ENCODE data around the gene SRCAP. TPM values are rescaled to one million over a fixed set of nuclear protein-coding genes. Genes with fewer than 3 reads are reported as not detected.

Gene SRCAP
- total RNA-seq, 2 experiments from 2014 or later = 57.2 to 64.7 TPM

- H3K9me3 Mint-ChIP-seq = no peaks in the 10 kb centered on the region
- no peaks in the 10 kb centered on the region for H3K27me3 Mint-ChIP-seq
- H3K4me3 Mint-ChIP-seq = no peak overlapping the region
- H3K4me1 Mint-ChIP-seq (ENCODE audit: low read depth) = peaks cover 15% of the 10 kb centered on the region
- TF ChIP-seq, protein P1, sequence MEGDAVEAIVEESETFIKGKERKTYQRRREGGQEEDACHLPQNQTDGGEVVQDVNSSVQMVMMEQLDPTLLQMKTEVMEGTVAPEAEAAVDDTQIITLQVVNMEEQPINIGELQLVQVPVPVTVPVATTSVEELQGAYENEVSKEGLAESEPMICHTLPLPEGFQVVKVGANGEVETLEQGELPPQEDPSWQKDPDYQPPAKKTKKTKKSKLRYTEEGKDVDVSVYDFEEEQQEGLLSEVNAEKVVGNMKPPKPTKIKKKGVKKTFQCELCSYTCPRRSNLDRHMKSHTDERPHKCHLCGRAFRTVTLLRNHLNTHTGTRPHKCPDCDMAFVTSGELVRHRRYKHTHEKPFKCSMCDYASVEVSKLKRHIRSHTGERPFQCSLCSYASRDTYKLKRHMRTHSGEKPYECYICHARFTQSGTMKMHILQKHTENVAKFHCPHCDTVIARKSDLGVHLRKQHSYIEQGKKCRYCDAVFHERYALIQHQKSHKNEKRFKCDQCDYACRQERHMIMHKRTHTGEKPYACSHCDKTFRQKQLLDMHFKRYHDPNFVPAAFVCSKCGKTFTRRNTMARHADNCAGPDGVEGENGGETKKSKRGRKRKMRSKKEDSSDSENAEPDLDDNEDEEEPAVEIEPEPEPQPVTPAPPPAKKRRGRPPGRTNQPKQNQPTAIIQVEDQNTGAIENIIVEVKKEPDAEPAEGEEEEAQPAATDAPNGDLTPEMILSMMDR (IDR thresholded peaks at IDR 0.05) = no peak
- intact Hi-C loops (cut with micrococcal nuclease) = loop anchor here (10.0 kb wide), 1 partner anchor 53 kb away; no protein-coding TSS in a partner anchor
- H3K36me3 Mint-ChIP-seq (ENCODE audit: low read depth) = peaks cover 53% of the 10 kb centered on the region
- no peak overlapping the region for H3K27ac Mint-ChIP-seq
- CTCF ChIA-PET = interaction anchor here (1.4 kb wide), 1 partner anchor 9 kb away, joined by 3 read pairs; no protein-coding TSS in a partner anchor
- DNase-seq (no peak), ATAC-seq (peak; percentile 53)
- POLR2A ChIA-PET = interaction anchor here (0.9 to 1.0 kb wide), 2 partner anchors 11 to 20 kb away, joined by 3 to 6 read pairs; partner anchors contain the start of gene PHKG2
These were observed 68.9 kb downstream of the SRCAP start for GRCh38 chr16:30767767-30768465.

DNA sequence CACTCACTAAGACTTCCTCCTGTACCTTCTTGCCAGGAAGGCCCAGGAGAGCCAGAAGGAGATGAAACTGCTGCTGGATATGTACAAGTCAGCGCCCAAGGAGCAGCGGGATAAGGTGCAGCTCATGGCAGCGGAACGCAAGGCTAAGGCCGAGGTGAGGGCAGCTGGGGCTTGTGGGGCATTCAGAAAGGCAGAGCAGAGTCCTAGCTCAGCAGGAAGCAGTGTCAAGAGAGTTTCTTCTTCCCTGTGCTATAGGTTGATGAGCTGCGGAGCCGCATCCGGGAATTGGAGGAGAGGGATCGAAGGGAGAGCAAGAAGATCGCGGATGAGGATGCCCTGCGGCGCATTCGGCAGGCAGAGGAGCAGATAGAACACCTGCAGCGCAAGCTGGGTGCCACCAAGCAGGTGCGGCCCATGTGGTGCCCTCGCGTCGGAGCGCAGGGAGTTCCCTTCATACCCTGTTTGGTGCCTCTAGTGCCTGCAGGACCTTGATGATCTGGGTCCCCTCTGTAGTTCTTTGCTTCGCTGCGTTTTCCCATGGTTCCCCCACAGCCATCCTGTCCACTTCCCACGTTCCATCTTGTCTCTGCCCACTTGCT lies 69.7 kb downstream of the SRCAP start:
- intact Hi-C loops (cut with micrococcal nuclease) = loop anchor here (10.0 kb wide), 1 partner anchor 54 kb away; no protein-coding TSS in a partner anchor
- Mint-ChIP-seq H3K36me3 (ENCODE audit: low read depth) (peaks cover 52% of the 10 kb centered on the region), H3K27me3 (no peaks in the 10 kb centered on the region), H3K4me1 (ENCODE audit: low read depth) (peaks cover 8% of the 10 kb centered on the region), H3K4me3 (no peak overlapping the region), H3K9me3 (no peaks in the 10 kb centered on the region), H3K27ac (peak overlapping the region; percentile 30)
- POLR2A ChIA-PET = interaction anchor here (0.9 to 1.2 kb wide), 4 partner anchors 10 to 45 kb away, joined by 3 to 7 read pairs (median 4); partner anchors contain the start of gene PHKG2
- TF ChIP-seq, protein P1 (IDR thresholded peaks at IDR 0.05) = no peak
- no peak for DNase-seq
- CTCF ChIA-PET = interaction anchor here (1.4 kb wide), 2 partner anchors 8 to 45 kb away, joined by 3 to 6 read pairs; no protein-coding TSS in a partner anchor
- no peak for ATAC-seq

GRCh38 chr16:30769379-30770089 lies 70.6 kb downstream of the SRCAP start:
- H3K9me3 Mint-ChIP-seq = no peaks in the 10 kb centered on the region
- peaks cover 10% of the 10 kb centered on the region for H3K4me1 Mint-ChIP-seq (ENCODE audit: low read depth)
- TF ChIP-seq, protein P1 (IDR thresholded peaks at IDR 0.05) = no peak
- intact Hi-C loops (cut with micrococcal nuclease) = loop anchor here (10.0 kb wide), 1 partner anchor 55 kb away; no protein-coding TSS in a partner anchor
- no peak overlapping the region for H3K4me3 Mint-ChIP-seq
- ChIA-PET CTCF (interaction anchor here (1.4 kb wide), 2 partner anchors 8 to 45 kb away, joined by 3 to 6 read pairs; no protein-coding TSS in a partner anchor), POLR2A (interaction anchor here (1.1 to 1.3 kb wide), 3 partner anchors 13 to 46 kb away, joined by 3 to 7 read pairs (median 4); no protein-coding TSS in a partner anchor)
- H3K27me3 Mint-ChIP-seq = no peaks in the 10 kb centered on the region
- ATAC-seq (no peak), DNase-seq (no peak)
- H3K36me3 Mint-ChIP-seq (ENCODE audit: low read depth) = peaks cover 52% of the 10 kb centered on the region
- H3K27ac Mint-ChIP-seq = no peak overlapping the region

GRCh38 chr16:30771726-30772125 lies 72.8 kb downstream of the SRCAP start:
- no peaks in the 10 kb centered on the region for H3K9me3 Mint-ChIP-seq
- peaks cover 44% of the 10 kb centered on the region for H3K36me3 Mint-ChIP-seq (ENCODE audit: low read depth)
- no peak overlapping the region for H3K4me3 Mint-ChIP-seq
- H3K27me3 Mint-ChIP-seq = no peaks in the 10 kb centered on the region
- H3K27ac Mint-ChIP-seq = no peak overlapping the region
- intact Hi-C loops (cut with micrococcal nuclease) = no loop called here
- ChIA-PET CTCF (interaction anchor here (1.2 kb wide), 1 partner anchor 10 kb away, joined by 3 read pairs; no protein-coding TSS in a partner anchor), POLR2A (interaction anchor here (0.5 to 1.4 kb wide), 5 partner anchors 12 to 404 kb away, joined by 3 to 6 read pairs (median 4); no protein-coding TSS in a partner anchor)
- DNase-seq = no peak
- peaks cover 17% of the 10 kb centered on the region for H3K4me1 Mint-ChIP-seq (ENCODE audit: low read depth)
- TF ChIP-seq, protein P1 (IDR thresholded peaks at IDR 0.05) = no peak
- no peak for ATAC-seq

Data from activated CD8-positive, alpha-beta T cell treated with anti-CD3 and anti-CD28 coated beads for 36 hours (primary cell).